HG03108 (cell line): ENCODE results near the gene LZTFL1.
"Not testable (repeated sequence)": the region's sequence is repeated elsewhere in the genome, so short reads cannot be mapped to it uniquely, and the experiment has no call there.

ENCODE experiments used
- ATAC-seq: cut with Tn5 transposase; IDR thresholded peaks from one replicate; pipeline ENCODE4 v1.9.1; 2021; ENCODE audit warnings: moderate library complexity; ENCODE audit not compliant: unreplicated experiment

Gene LZTFL1

GRCh38 chr3:45865563-45865962, 23.6 kb upstream of the LZTFL1 start:
- no peak for ATAC-seq

GRCh38 chr3:45864760-45865519, 23.0 kb upstream of the LZTFL1 start:
- no peak for ATAC-seq

GRCh38 chr3:45861043-45861719, 19.3 kb upstream of the LZTFL1 start:
- peak; percentile 60 for ATAC-seq

DNA sequence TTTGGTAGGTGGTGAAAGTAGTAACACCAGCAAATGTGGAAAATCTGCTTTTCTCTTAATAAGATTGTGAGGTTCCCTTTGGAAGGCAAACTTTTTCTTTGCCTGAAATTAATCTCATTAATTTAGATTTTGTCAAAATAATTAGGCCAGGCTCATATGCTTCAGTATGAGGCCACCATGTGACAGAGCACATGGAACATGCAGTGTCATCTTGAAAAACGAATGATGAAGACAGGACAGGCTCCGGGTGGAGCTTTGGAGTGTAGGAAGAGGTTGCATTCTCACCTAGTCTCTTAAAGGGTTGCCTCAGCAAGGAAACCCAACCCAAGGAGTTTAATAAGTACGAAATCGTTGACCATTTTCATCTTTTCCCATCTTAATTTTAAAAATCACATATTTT, 18.6 kb upstream of the LZTFL1 start:
- ATAC-seq = no peak

DNA sequence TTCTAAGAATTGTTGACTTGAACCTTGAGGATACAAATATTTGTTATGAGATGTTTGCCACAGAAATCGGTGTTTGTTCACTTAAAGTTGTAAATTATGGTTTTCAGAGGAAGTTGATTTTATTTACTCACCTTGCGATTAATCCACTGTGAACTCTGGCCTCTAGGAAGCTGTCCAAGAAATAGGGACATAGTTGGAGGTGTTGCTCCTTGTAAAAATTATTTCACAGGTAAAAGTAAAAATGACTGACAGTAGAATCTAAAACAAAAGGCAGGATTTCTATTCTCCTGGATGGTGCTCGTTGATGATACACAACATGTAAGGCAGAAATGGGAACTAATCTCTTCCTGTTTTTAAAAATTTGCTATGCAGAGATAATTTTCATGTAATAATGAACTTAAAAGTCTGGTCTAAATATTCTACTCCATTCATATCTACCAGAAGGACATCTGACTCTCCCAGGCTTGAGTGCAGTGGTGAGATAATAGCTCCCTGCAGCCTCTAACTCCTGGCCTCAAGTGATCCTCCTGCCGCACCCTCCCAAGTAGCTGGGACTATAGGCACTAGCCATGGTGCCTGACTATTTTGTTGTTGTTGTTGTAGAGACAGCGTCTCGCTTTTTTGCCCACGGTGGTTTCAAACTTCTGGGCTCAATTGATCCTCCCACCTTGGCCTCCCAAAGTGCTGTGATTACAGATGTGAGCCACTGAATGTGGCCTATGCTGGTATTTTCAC, 17.1 kb upstream of the LZTFL1 start:
- ATAC-seq = no peak

GRCh38 chr3:45857024-45857423, 15.1 kb upstream of the LZTFL1 start:
- not testable (repeated sequence) for ATAC-seq

GRCh38 chr3:45856323-45856722, 14.4 kb upstream of the LZTFL1 start:
- ATAC-seq = not testable (repeated sequence)

- ATAC-seq = no peak
These were observed 10.9 kb upstream of the LZTFL1 start for GRCh38 chr3:45852828-45853227.

- no peak for ATAC-seq
These were observed 6.5 kb upstream of the LZTFL1 start for GRCh38 chr3:45848392-45848791.

DNA sequence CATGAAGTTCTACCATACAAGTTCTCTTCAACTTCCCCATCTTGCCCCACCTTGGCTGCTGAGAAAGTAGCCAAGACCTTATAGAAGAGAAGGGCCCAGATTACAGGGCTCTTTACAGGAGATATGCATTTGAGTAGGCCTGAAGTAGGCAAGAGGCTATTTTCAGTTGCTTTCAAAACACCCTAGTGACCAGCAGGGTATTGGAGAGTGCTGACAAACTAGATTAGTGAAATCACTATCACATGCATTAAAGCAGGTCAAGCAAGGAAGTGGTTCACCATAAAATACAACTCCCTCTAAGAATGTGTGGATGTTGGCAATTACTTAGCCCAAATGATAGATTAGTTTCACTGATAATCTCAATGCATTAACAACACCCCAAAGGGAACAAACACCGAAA, 2.7 kb upstream of the LZTFL1 start:
- ATAC-seq = no peak

GRCh38 chr3:45842851-45843625, 1.1 kb upstream of the LZTFL1 start:
- ATAC-seq = no peak

DNA sequence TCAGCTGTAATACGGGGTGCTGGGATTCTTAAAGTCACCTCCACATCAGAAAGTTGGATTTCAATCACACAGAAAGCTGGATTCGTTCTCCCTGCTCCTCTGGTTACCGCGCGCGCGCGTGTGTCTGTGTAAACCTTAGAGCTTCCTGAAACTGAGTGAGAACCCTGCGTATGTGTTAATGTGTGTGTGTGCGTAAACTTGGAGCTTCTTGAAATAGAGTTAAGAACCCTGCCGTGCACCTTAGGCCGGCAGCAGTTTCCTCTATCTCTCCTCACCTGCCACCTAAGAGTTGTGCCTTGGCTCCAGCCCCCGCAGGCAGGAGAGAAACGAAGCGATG, 531 bp downstream of the LZTFL1 start:
- no peak for ATAC-seq

GRCh38 chr3:45838466-45838865, 3.5 kb downstream of the LZTFL1 start:
- ATAC-seq = no peak

- no peak for ATAC-seq
These were observed 9.2 kb downstream of the LZTFL1 start for GRCh38 chr3:45832699-45833098.

DNA sequence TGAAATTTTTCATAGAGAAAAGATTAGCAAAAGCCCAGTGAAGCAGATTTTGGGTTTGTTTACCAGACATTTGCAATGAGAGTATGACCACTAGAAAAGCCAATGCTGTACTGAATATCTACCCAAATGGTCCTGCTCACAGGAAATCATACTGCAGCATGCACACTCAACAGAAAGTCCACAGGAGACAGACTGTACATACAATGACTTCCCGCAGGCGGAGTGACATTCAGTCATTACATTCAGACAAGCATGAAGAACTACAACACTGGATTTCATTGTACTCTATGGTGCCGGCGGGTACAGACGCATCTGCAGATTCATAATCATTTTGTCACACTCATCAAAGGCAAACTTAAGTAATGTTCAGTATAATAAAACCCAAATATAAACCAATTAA, 11.8 kb downstream of the LZTFL1 start:
- ATAC-seq = no peak

DNA sequence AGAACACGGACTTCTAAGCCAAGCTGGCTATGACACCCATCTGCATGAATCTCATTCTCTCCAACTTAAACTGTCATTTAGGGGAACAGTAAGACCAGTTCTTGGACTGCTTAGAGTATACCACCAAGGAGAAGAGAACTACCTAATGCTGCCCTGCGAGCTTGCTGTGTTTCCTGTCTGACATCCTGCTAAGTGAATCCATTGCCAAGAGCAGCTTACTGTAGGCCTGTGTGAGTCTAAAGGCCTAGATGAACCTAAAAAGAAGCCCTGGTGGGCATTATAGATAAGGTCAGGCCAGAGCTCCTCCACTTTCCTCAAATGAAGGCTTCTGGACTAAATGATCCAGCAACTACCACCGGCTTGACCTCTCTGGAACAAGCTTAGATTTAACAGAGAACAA, 15.0 kb downstream of the LZTFL1 start:
- no peak for ATAC-seq

- no peak for ATAC-seq
These were observed 15.6 kb downstream of the LZTFL1 start for GRCh38 chr3:45826321-45826720.

DNA sequence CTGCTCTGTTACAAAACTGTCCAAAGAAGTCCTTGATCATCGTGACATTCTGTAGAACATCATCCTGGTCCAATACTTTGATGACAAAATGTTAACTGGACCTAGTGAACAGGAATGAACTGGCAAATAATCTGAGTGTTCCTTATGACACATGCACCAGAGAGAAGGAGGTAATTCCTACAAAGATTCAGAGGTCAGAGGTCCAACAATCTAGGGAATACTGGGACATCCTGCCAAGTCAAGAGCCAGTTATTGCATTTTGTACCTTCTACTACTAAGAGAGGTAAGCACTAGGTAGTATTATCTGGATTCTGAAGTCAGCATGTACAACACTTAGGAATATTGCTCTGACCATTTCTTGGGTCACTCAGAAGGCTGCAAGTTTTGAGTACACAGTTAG, 20.8 kb downstream of the LZTFL1 start:
- no peak for ATAC-seq

DNA sequence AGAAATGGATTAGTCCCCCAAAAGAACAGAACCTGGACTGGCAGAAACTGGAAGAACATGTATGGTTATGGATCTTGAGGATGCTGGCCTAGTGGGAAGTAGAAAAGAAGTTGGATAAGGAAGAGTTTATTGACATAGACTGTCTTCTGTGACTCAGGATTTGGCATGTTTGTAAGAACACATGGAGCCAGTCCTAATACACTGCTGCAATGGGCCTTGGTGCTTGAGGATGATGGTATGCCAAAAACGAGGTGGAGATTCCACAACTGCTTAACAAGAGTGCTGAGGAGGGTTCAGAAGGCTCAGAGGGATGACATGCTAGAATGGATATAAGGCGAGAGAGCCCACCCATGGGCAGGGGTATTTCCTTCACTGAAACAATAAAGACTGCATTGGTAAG, 22.4 kb downstream of the LZTFL1 start:
- no peak for ATAC-seq

GRCh38 chr3:45817831-45818522, 23.9 kb downstream of the LZTFL1 start:
- ATAC-seq = no peak

GRCh38 chr3:45816544-45816943, 25.4 kb downstream of the LZTFL1 start:
- no peak for ATAC-seq
